Measurements from ENCODE around the gene PADI2.

PADI2 gene

GRCh38 chr1:17112496-17113236 is 6.6 kb downstream of the PADI2 start:
- no peak overlapping the region for H3K9ac ChIP-seq
- no peak for TF ChIP-seq CTCF (conservative IDR thresholded peaks at IDR 0.05; ENCODE audit: low read depth, low read length)
- H3K4me2 ChIP-seq, result no peak overlapping the region
- H2AFZ ChIP-seq (ENCODE audit: low read depth), result no peak overlapping the region
- H3K4me1 ChIP-seq (ENCODE audit: low read depth, poor library complexity, severe bottlenecking), result no peaks in the 10 kb centered on the region
- no peaks in the 10 kb centered on the region for H4K20me1 ChIP-seq (ENCODE audit: insufficient read depth)
- H3K27ac ChIP-seq, result no peak overlapping the region
- H3K36me3 ChIP-seq (ENCODE audit: insufficient read depth), result no peaks in the 10 kb centered on the region
- no peaks in the 10 kb centered on the region for H3K79me2 ChIP-seq (ENCODE audit: insufficient read depth, low read depth)
- no peak overlapping the region for H3K4me3 ChIP-seq (IDR thresholded peaks at IDR 0.05; ENCODE audit: insufficient read depth, low read depth, low read length)
- peaks cover 64% of the 10 kb centered on the region for H3K27me3 ChIP-seq (ENCODE audit: insufficient read depth, low read depth)

GRCh38 chr1:17112076-17112475 is 7.2 kb downstream of the PADI2 start:
- Histone ChIP-seq H3K4me2 (no peak overlapping the region), H4K20me1 (ENCODE audit: insufficient read depth) (no peaks in the 10 kb centered on the region), H3K27ac (no peak overlapping the region), H2AFZ (ENCODE audit: low read depth) (no peak overlapping the region), H3K9ac (no peak overlapping the region), H3K4me1 (ENCODE audit: low read depth, poor library complexity, severe bottlenecking) (no peaks in the 10 kb centered on the region), H3K4me3 (IDR thresholded peaks at IDR 0.05; ENCODE audit: insufficient read depth, low read depth, low read length) (no peak overlapping the region), H3K27me3 (ENCODE audit: insufficient read depth, low read depth) (peaks cover 64% of the 10 kb centered on the region), H3K79me2 (ENCODE audit: insufficient read depth, low read depth) (no peaks in the 10 kb centered on the region), H3K36me3 (ENCODE audit: insufficient read depth) (no peaks in the 10 kb centered on the region)
- TF ChIP-seq CTCF (conservative IDR thresholded peaks at IDR 0.05; ENCODE audit: low read depth, low read length), result no peak

GRCh38 chr1:17110555-17110926 is 8.7 kb downstream of the PADI2 start:
- Histone ChIP-seq H3K4me1 (ENCODE audit: low read depth, poor library complexity, severe bottlenecking) (no peaks in the 10 kb centered on the region), H3K79me2 (ENCODE audit: insufficient read depth, low read depth) (no peaks in the 10 kb centered on the region), H3K27ac (no peak overlapping the region), H3K27me3 (ENCODE audit: insufficient read depth, low read depth) (peaks cover 62% of the 10 kb centered on the region), H4K20me1 (ENCODE audit: insufficient read depth) (no peaks in the 10 kb centered on the region), H3K4me2 (no peak overlapping the region), H3K36me3 (ENCODE audit: insufficient read depth) (no peaks in the 10 kb centered on the region), H3K9ac (no peak overlapping the region), H2AFZ (ENCODE audit: low read depth) (no peak overlapping the region), H3K4me3 (IDR thresholded peaks at IDR 0.05; ENCODE audit: insufficient read depth, low read depth, low read length) (no peak overlapping the region)
- no peak for TF ChIP-seq CTCF (conservative IDR thresholded peaks at IDR 0.05; ENCODE audit: low read depth, low read length)

- Histone ChIP-seq H3K9ac (no peak overlapping the region), H2AFZ (ENCODE audit: low read depth) (no peak overlapping the region), H3K36me3 (ENCODE audit: insufficient read depth) (no peaks in the 10 kb centered on the region), H3K4me1 (ENCODE audit: low read depth, poor library complexity, severe bottlenecking) (no peaks in the 10 kb centered on the region), H3K4me3 (IDR thresholded peaks at IDR 0.05; ENCODE audit: insufficient read depth, low read depth, low read length) (no peak overlapping the region), H3K27ac (no peak overlapping the region), H4K20me1 (ENCODE audit: insufficient read depth) (no peaks in the 10 kb centered on the region), H3K4me2 (no peak overlapping the region), H3K79me2 (ENCODE audit: insufficient read depth, low read depth) (no peaks in the 10 kb centered on the region), H3K27me3 (ENCODE audit: insufficient read depth, low read depth) (peaks cover 61% of the 10 kb centered on the region)
- TF ChIP-seq CTCF (conservative IDR thresholded peaks at IDR 0.05; ENCODE audit: low read depth, low read length), result no peak
These were observed 9.2 kb downstream of the PADI2 start for GRCh38 chr1:17109892-17110554.

All from KMS-11 (cell line).